HEK293 (cell line): Measurements from ENCODE around the gene LAMA4.

Source experiments
- CTCF ChIA-PET: fragments of 350-600 bp; formaldehyde crosslinking; extraction: SDS; loops from one replicate; lab custom pipeline; 2021; ENCODE audit warnings: antibody characterized with exemption; lab: Yijun Ruan, JAX
- POLR2A ChIA-PET: fragments of 300-600 bp; formaldehyde crosslinking; extraction: SDS; loops from one replicate; lab custom pipeline; 2020; ENCODE audit warnings: antibody characterized with exemption, inconsistent platforms; lab: Yijun Ruan, JAX
- H3K27ac ChIP-seq: fragments of 200-500 bp; sonication (Bioruptor generic); 2 replicates; pipeline ENCODE4 v1.5.1; 2014; ENCODE audit warnings: low read depth, low read length, control low read depth, inconsistent platforms; ENCODE audit errors: extremely low read depth
- H3K36me3 ChIP-seq, 2 experiments: fragments of 200-500 bp in 1 of 2; sonication (Bioruptor generic) in 1 of 2; 1 replicate in 1 of 2; 2 replicates in 1 of 2; pipeline ENCODE4 v1.5.1; 2014 to 2017; ENCODE audit warnings: inconsistent platforms in 2 of 2, low read length in 2 of 2; ENCODE audit not compliant: control insufficient read depth in 2 of 2, insufficient read depth in 1 of 2
- H3K4me1 ChIP-seq: fragments of 200-500 bp; sonication (Bioruptor generic); 2 replicates; pipeline ENCODE4 v1.5.1; 2014; ENCODE audit warnings: mild to moderate bottlenecking, low read length, inconsistent platforms; ENCODE audit not compliant: control insufficient read depth, insufficient read depth
- H3K4me3 ChIP-seq: 2 replicates; pipeline ENCODE4 v1.5.1; 2011; ENCODE audit warnings: low read depth, mild to moderate bottlenecking, control low read depth, low read length, moderate library complexity
- H3K9me3 ChIP-seq: fragments of 200-500 bp; sonication (Bioruptor generic); 2 replicates; pipeline ENCODE4 v1.5.1; 2014; ENCODE audit warnings: low read depth, low read length, inconsistent platforms; ENCODE audit not compliant: control insufficient read depth, insufficient read depth
- KLF1 ChIP-seq: fragments of 450-650 bp; formaldehyde crosslinking; IDR thresholded peaks from 2 replicates; pipeline ENCODE4 v1.5.1; 2016; ENCODE audit warnings: missing biosample characterization, missing genetic modification characterization
- YY1 ChIP-seq: fragments of 450-650 bp; formaldehyde crosslinking; IDR thresholded peaks from 2 replicates; pipeline ENCODE4 v1.5.1; 2018; ENCODE audit warnings: missing biosample characterization, missing genetic modification characterization
- ZNF202 ChIP-seq: fragments of 450-650 bp; formaldehyde crosslinking; IDR thresholded peaks from 2 replicates; pipeline ENCODE4 v1.5.1; 2016; ENCODE audit warnings: missing biosample characterization, missing genetic modification characterization, borderline replicate concordance
- ZNF214 ChIP-seq: fragments of 450-650 bp; formaldehyde crosslinking; IDR thresholded peaks from 2 replicates; pipeline ENCODE4 v1.5.1; 2017; ENCODE audit warnings: missing biosample characterization, mild to moderate bottlenecking, missing genetic modification characterization, borderline replicate concordance
- ZNF223 ChIP-seq: fragments of 450-650 bp; formaldehyde crosslinking; IDR thresholded peaks from 2 replicates; pipeline ENCODE4 v1.5.1; 2016; ENCODE audit warnings: missing biosample characterization, missing genetic modification characterization
- ZNF560 ChIP-seq: fragments of 450-650 bp; formaldehyde crosslinking; IDR thresholded peaks from 2 replicates; pipeline ENCODE4 v1.5.1; 2017; ENCODE audit warnings: missing biosample characterization, missing genetic modification characterization, borderline replicate concordance
- ZNF654 ChIP-seq: fragments of 450-650 bp; formaldehyde crosslinking; IDR thresholded peaks from 2 replicates; pipeline ENCODE4 v1.5.1; 2016; ENCODE audit warnings: low read depth, missing biosample characterization, missing genetic modification characterization
- ZNF670 ChIP-seq: fragments of 450-650 bp; formaldehyde crosslinking; IDR thresholded peaks from 2 replicates; pipeline ENCODE4 v1.5.1; 2016; ENCODE audit warnings: missing biosample characterization, missing genetic modification characterization, low read depth
- ZSCAN30 ChIP-seq: fragments of 450-650 bp; IDR thresholded peaks from 2 replicates; pipeline ENCODE4 v1.5.1; 2018; ENCODE audit warnings: missing biosample characterization, mild to moderate bottlenecking, missing genetic modification characterization, moderate library complexity
- ZSCAN5A ChIP-seq: fragments of 450-650 bp; formaldehyde crosslinking; IDR thresholded peaks from 2 replicates; pipeline ENCODE4 v1.5.1; 2016; ENCODE audit warnings: missing biosample characterization, missing genetic modification characterization
- TF ChIP-seq, protein P1 (sequence below): fragments of 450-650 bp; formaldehyde crosslinking; IDR thresholded peaks from 2 replicates; pipeline ENCODE4 v1.5.1; 2016; ENCODE audit warnings: missing biosample characterization, missing genetic modification characterization
- TF ChIP-seq, protein P2 (sequence below): fragments of 450-650 bp; formaldehyde crosslinking; IDR thresholded peaks from 2 replicates; pipeline ENCODE4 v1.5.1; 2016; ENCODE audit warnings: missing biosample characterization, missing genetic modification characterization
- TF ChIP-seq, protein P3 (sequence below): fragments of 450-650 bp; formaldehyde crosslinking; IDR thresholded peaks from 2 replicates; pipeline ENCODE4 v1.5.1; 2016; ENCODE audit warnings: missing biosample characterization, missing genetic modification characterization
- TF ChIP-seq, protein P4 (sequence below): fragments of 450-650 bp; formaldehyde crosslinking; IDR thresholded peaks from 2 replicates; pipeline ENCODE4 v1.5.1; 2016; ENCODE audit warnings: missing biosample characterization, missing genetic modification characterization
- TF ChIP-seq, protein P5 (sequence below): fragments of 450-650 bp; formaldehyde crosslinking; IDR thresholded peaks from 2 replicates; pipeline ENCODE4 v1.5.1; 2017; ENCODE audit warnings: missing biosample characterization, missing genetic modification characterization

Gene LAMA4

GRCh38 chr6:112163295-112164257, 90.8 kb downstream of the LAMA4 start:
- ChIA-PET POLR2A (interaction anchor here (0.7 kb wide), 1 partner anchor 240 kb away, joined by 5 read pairs; no protein-coding TSS in a partner anchor), CTCF (interaction anchor here (0.6 to 3.9 kb wide), 44 partner anchors 8 to 728 kb away, joined by 3 to 32 read pairs (median 4); partner anchors contain the start of genes FAM229B and TUBE1)
- no peak overlapping the region for H3K27ac ChIP-seq
- no peak overlapping the region for H3K4me3 ChIP-seq
- no peaks in the 10 kb centered on the region for H3K9me3 ChIP-seq
- H3K36me3 ChIP-seq = no peaks in the 10 kb centered on the region
- TF ChIP-seq YY1 (tag by site-specific recombination) = no peak
- TF ChIP-seq, protein P1, sequence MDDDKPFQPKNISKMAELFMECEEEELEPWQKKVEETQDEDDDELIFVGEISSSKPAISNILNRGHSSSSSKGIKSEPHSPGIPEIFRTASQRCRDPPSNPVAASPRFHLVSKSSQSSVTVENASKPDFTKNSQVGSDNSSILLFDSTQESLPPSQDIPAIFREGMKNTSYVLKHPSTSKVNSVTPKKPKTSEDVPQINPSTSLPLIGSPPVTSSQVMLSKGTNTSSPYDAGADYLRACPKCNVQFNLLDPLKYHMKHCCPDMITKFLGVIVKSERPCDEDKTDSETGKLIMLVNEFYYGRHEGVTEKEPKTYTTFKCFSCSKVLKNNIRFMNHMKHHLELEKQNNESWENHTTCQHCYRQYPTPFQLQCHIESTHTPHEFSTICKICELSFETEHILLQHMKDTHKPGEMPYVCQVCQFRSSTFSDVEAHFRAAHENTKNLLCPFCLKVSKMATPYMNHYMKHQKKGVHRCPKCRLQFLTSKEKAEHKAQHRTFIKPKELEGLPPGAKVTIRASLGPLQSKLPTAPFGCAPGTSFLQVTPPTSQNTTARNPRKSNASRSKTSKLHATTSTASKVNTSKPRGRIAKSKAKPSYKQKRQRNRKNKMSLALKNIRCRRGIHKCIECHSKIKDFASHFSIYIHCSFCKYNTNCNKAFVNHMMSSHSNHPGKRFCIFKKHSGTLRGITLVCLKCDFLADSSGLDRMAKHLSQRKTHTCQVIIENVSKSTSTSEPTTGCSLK (tag by site-specific recombination) = no peak
- TF ChIP-seq KLF1 (tag by site-specific recombination) = no peak
- TF ChIP-seq, protein P2, sequence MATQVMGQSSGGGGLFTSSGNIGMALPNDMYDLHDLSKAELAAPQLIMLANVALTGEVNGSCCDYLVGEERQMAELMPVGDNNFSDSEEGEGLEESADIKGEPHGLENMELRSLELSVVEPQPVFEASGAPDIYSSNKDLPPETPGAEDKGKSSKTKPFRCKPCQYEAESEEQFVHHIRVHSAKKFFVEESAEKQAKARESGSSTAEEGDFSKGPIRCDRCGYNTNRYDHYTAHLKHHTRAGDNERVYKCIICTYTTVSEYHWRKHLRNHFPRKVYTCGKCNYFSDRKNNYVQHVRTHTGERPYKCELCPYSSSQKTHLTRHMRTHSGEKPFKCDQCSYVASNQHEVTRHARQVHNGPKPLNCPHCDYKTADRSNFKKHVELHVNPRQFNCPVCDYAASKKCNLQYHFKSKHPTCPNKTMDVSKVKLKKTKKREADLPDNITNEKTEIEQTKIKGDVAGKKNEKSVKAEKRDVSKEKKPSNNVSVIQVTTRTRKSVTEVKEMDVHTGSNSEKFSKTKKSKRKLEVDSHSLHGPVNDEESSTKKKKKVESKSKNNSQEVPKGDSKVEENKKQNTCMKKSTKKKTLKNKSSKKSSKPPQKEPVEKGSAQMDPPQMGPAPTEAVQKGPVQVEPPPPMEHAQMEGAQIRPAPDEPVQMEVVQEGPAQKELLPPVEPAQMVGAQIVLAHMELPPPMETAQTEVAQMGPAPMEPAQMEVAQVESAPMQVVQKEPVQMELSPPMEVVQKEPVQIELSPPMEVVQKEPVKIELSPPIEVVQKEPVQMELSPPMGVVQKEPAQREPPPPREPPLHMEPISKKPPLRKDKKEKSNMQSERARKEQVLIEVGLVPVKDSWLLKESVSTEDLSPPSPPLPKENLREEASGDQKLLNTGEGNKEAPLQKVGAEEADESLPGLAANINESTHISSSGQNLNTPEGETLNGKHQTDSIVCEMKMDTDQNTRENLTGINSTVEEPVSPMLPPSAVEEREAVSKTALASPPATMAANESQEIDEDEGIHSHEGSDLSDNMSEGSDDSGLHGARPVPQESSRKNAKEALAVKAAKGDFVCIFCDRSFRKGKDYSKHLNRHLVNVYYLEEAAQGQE (tag by site-specific recombination) = 0 out of 2 replicates have a peak, but pooled peaks have one; percentile 21
- peak; percentile 36 for TF ChIP-seq ZNF654 (tag by site-specific recombination)
- TF ChIP-seq ZNF214 (tag by site-specific recombination) = no peak
- peak; percentile 96 for TF ChIP-seq ZNF202 (tag by site-specific recombination)
- TF ChIP-seq ZSCAN30 (tag by site-specific recombination) = 0 out of 2 replicates have a peak, but pooled peaks have one; percentile 15
- TF ChIP-seq, protein P3, sequence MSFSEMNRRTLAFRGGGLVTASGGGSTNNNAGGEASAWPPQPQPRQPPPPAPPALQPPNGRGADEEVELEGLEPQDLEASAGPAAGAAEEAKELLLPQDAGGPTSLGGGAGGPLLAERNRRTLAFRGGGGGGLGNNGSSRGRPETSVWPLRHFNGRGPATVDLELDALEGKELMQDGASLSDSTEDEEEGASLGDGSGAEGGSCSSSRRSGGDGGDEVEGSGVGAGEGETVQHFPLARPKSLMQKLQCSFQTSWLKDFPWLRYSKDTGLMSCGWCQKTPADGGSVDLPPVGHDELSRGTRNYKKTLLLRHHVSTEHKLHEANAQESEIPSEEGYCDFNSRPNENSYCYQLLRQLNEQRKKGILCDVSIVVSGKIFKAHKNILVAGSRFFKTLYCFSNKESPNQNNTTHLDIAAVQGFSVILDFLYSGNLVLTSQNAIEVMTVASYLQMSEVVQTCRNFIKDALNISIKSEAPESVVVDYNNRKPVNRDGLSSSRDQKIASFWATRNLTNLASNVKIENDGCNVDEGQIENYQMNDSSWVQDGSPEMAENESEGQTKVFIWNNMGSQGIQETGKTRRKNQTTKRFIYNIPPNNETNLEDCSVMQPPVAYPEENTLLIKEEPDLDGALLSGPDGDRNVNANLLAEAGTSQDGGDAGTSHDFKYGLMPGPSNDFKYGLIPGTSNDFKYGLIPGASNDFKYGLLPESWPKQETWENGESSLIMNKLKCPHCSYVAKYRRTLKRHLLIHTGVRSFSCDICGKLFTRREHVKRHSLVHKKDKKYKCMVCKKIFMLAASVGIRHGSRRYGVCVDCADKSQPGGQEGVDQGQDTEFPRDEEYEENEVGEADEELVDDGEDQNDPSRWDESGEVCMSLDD (tag by site-specific recombination) = no peak
- TF ChIP-seq ZSCAN5A = peak; percentile 26; the same call in 1 of the 2 replicates
- TF ChIP-seq, protein P4, sequence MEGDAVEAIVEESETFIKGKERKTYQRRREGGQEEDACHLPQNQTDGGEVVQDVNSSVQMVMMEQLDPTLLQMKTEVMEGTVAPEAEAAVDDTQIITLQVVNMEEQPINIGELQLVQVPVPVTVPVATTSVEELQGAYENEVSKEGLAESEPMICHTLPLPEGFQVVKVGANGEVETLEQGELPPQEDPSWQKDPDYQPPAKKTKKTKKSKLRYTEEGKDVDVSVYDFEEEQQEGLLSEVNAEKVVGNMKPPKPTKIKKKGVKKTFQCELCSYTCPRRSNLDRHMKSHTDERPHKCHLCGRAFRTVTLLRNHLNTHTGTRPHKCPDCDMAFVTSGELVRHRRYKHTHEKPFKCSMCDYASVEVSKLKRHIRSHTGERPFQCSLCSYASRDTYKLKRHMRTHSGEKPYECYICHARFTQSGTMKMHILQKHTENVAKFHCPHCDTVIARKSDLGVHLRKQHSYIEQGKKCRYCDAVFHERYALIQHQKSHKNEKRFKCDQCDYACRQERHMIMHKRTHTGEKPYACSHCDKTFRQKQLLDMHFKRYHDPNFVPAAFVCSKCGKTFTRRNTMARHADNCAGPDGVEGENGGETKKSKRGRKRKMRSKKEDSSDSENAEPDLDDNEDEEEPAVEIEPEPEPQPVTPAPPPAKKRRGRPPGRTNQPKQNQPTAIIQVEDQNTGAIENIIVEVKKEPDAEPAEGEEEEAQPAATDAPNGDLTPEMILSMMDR (tag by site-specific recombination) = peak; percentile 36; the same call in 1 of the 2 replicates
- no peak for TF ChIP-seq ZNF670 (tag by site-specific recombination)
- TF ChIP-seq, protein P5, sequence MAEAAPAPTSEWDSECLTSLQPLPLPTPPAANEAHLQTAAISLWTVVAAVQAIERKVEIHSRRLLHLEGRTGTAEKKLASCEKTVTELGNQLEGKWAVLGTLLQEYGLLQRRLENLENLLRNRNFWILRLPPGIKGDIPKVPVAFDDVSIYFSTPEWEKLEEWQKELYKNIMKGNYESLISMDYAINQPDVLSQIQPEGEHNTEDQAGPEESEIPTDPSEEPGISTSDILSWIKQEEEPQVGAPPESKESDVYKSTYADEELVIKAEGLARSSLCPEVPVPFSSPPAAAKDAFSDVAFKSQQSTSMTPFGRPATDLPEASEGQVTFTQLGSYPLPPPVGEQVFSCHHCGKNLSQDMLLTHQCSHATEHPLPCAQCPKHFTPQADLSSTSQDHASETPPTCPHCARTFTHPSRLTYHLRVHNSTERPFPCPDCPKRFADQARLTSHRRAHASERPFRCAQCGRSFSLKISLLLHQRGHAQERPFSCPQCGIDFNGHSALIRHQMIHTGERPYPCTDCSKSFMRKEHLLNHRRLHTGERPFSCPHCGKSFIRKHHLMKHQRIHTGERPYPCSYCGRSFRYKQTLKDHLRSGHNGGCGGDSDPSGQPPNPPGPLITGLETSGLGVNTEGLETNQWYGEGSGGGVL = no peak
- no peak for TF ChIP-seq ZNF223 (tag by site-specific recombination)
- no peak for TF ChIP-seq ZNF560 (tag by site-specific recombination)
- no peaks in the 10 kb centered on the region for H3K4me1 ChIP-seq
